GM12878 (cell line): ENCODE measurements around the gene MEGF6. TPM values are rescaled to one million over a fixed set of nuclear protein-coding genes. Genes with fewer than 3 reads are reported as not detected.

ENCODE experiments used
- ATAC-seq: fragments of 200-7000 bp; cut with Tn5 transposase; 3 replicates; pipeline ENCODE4 v1.9.1; 2020; ENCODE audit warnings: mild to moderate bottlenecking, moderate library complexity
- BruUV-seq: library from RNA; stranded (reverse); fragments of 400-500 nt; replicated peaks from 2 replicates; lab custom pipeline; 2021; lab: Mats Ljungman, UMichigan
- CTCF ChIA-PET: fragments of 300-600 bp; sonication (Branson Sonifier 250); formaldehyde crosslinking; extraction: SDS; loops from one replicate; lab custom pipeline; 2021; ENCODE audit warnings: inconsistent platforms; lab: Yijun Ruan, JAX
- POLR2A ChIA-PET: fragments of 350-600 bp; formaldehyde crosslinking; extraction: SDS; loops from one replicate; lab custom pipeline; 2021; ENCODE audit warnings: inconsistent platforms; lab: Charles Lee
- RAD21 ChIA-PET: fragments of 300-600 bp; sonication (Branson Sonifier 250); formaldehyde crosslinking; loops from one replicate; lab custom pipeline; 2023; ENCODE audit warnings: antibody characterized with exemption; ENCODE audit not compliant: unreplicated experiment; lab: Charles Lee
- SMC1A ChIA-PET: fragments of 300-600 bp; sonication (Branson Sonifier 250); formaldehyde crosslinking; loops from one replicate; lab custom pipeline; 2023; ENCODE audit not compliant: unreplicated experiment, uncharacterized antibody; lab: Charles Lee
- DNase-seq: peaks from one replicate; pipeline ENCODE4 v3.0.0-alpha.2; 2011; ENCODE audit warnings: low read depth, low spot score
- FAIRE-seq: peaks from 3 replicates; lab custom pipeline; 2011; peaks lifted over from hg19 to GRCh38; lab: Jason Lieb, UNC
- H2AFZ ChIP-seq: 2 replicates; pipeline ENCODE4 v1.6.0; 2011; ENCODE audit warnings: low read depth, low read length, control low read depth; ENCODE audit not compliant: control insufficient read depth
- H3K27ac ChIP-seq: 2 replicates; pipeline ENCODE4 v1.5.1; 2011; ENCODE audit warnings: control low read depth; ENCODE audit not compliant: control insufficient read depth, insufficient read depth
- H3K27me3 ChIP-seq, 2 experiments: replicated peaks in 1 of 2; 2 replicates each; pipeline versions ENCODE4 v1.6.0 to v1.6.1; 2011; ENCODE audit warnings: low read length in 1 of 2; ENCODE audit not compliant: control insufficient read depth in 2 of 2, insufficient read depth in 2 of 2
- H3K36me3 ChIP-seq, 2 experiments: 2 replicates each; pipeline ENCODE4 v1.5.1; 2011; ENCODE audit warnings: low read length in 1 of 2; ENCODE audit not compliant: control insufficient read depth in 2 of 2, insufficient read depth in 2 of 2
- H3K4me1 ChIP-seq: 2 replicates; pipeline ENCODE4 v1.6.1; 2011; ENCODE audit warnings: mild to moderate bottlenecking, low read length, moderate library complexity, mixed read lengths; ENCODE audit not compliant: control insufficient read depth, insufficient read depth
- H3K4me2 ChIP-seq: 2 replicates; pipeline ENCODE4 v1.6.0; 2011; ENCODE audit warnings: control low read depth; ENCODE audit not compliant: control insufficient read depth, insufficient read depth
- H3K4me3 ChIP-seq: fragments of 200-600 bp; sonication (generic); 2 replicates; pipeline ENCODE4 v1.5.1; 2016
- H3K79me2 ChIP-seq: 2 replicates; pipeline ENCODE4 v1.6.0; 2011; ENCODE audit warnings: low read length; ENCODE audit not compliant: control insufficient read depth, insufficient read depth
- H3K9ac ChIP-seq: 2 replicates; pipeline ENCODE4 v1.8.0; 2011; ENCODE audit warnings: low read length, control low read depth, mixed read lengths; ENCODE audit not compliant: control insufficient read depth, insufficient read depth
- H3K9me3 ChIP-seq: replicated peaks from 3 replicates; pipeline ENCODE4 v1.5.1; 2011; ENCODE audit warnings: mild to moderate bottlenecking, low read length; ENCODE audit not compliant: control insufficient read depth, insufficient read depth
- H4K20me1 ChIP-seq: 2 replicates; pipeline ENCODE4 v1.6.0; 2011; ENCODE audit not compliant: control insufficient read depth, insufficient read depth
- CTCF ChIP-seq, 3 experiments: IDR thresholded peaks in 2 of 3; conservative IDR thresholded peaks in 1 of 3; 2 replicates each; pipeline ENCODE4 v1.5.1; 2011; ENCODE audit warnings: low read depth in 3 of 3, low read length in 3 of 3, mild to moderate bottlenecking in 3 of 3, control low read depth in 2 of 3, moderate library complexity in 2 of 3, inconsistent platforms in 1 of 3, mixed read lengths in 1 of 3; ENCODE audit not compliant: control insufficient read depth in 2 of 3, insufficient read depth in 1 of 3; ENCODE audit errors: extremely low read depth in 1 of 3
- GATAD2B ChIP-seq: fragments of 450-650 bp; conservative IDR thresholded peaks from 2 replicates; pipeline ENCODE4 v1.6.1; 2017; ENCODE audit warnings: low read depth, mild to moderate bottlenecking, moderate library complexity
- HSF1 ChIP-seq: fragments of 150-350 bp; IDR thresholded peaks from 2 replicates; pipeline ENCODE4 v1.6.1; 2014; ENCODE audit warnings: mild to moderate bottlenecking, low read depth, low read length
- MEF2B ChIP-seq: fragments of 450-650 bp; IDR thresholded peaks from 2 replicates; pipeline ENCODE4 v1.6.1; 2018; ENCODE audit warnings: mild to moderate bottlenecking, moderate library complexity; ENCODE audit not compliant: partially characterized antibody, poor library complexity, severe bottlenecking
- MTA3 ChIP-seq: IDR thresholded peaks from 2 replicates; pipeline ENCODE4 v1.6.1; 2012; ENCODE audit warnings: low read length, inconsistent platforms, borderline replicate concordance
- SMC3 ChIP-seq: IDR thresholded peaks from 2 replicates; pipeline ENCODE4 v1.6.1; 2011; ENCODE audit warnings: low read length, improper control_type of control experiment, borderline replicate concordance
- SPI1 ChIP-seq: IDR thresholded peaks from 2 replicates; pipeline ENCODE4 v1.6.1; 2011; ENCODE audit warnings: low read depth, mild to moderate bottlenecking, low read length, moderate library complexity, borderline replicate concordance; ENCODE audit not compliant: insufficient read depth
- SREBF1 ChIP-seq: IDR thresholded peaks from 2 replicates; pipeline ENCODE4 v1.6.1; 2012; ENCODE audit warnings: mild to moderate bottlenecking, low read length
- ZBTB11 ChIP-seq: fragments of 450-650 bp; formaldehyde crosslinking; IDR thresholded peaks from 2 replicates; pipeline ENCODE4 v1.5.0; 2022; ENCODE audit warnings: mild to moderate bottlenecking, missing genetic modification characterization
- WGBS: methylation state at CpG from one replicate; pipeline ENCODE4 v1.1.6; 2016; ENCODE audit warnings: low lambda C conversion rate; ENCODE audit not compliant: insufficient replicate concordance, insufficient coverage; ENCODE audit errors: missing lambda C conversion rate; 5-methylcytosine and 5-hydroxymethylcytosine counted together
- in situ Hi-C: fragments of 300-500 bp; cut with MboI; formaldehyde crosslinking; loops from 9 replicates; pipeline ENCODE4 v1.14.3; 2018; ENCODE audit warnings: mixed read lengths
- intact Hi-C: fragments of 100-400 bp; cut with micrococcal nuclease; formaldehyde crosslinking; loops from one replicate; pipeline ENCODE4 v1.14.2; 2022; ENCODE audit not compliant: unreplicated experiment
- polyA plus RNA-seq, 11 experiments: library from polyadenylated mRNA; depleted of rRNA in 4 of 11; unstranded in 6 of 11; stranded (reverse) in 5 of 11; fragments of >200 nt; fragmentation: Nextera tagmentation in 4 of 11; fragmentation: Illumina TruSeq in 1 of 11; extraction: Ambion mirVana in 4 of 11; extraction: Trizol in 1 of 11; gene quantifications; 1 replicate in 1 of 11; 2 replicates in 10 of 11; pipeline versions ENCODE4 v1.2.1 to v1.2.3, GENCODE V29; 2011 to 2016; ENCODE audit warnings: inconsistent platforms in 2 of 11, missing spikeins in 2 of 11, low read depth in 1 of 11
- total RNA-seq, 4 experiments: library from RNA; depleted of rRNA in 3 of 4; stranded (reverse); fragments of >200 nt in 3 of 4; fragmentation: Illumina TruSeq in 1 of 4; extraction: Trizol in 1 of 4; gene quantifications; 2 replicates each; pipeline versions ENCODE4 v1.2.1 to v1.2.3, GENCODE V29; 2013 to 2021
- TF ChIP-seq, protein P1 (sequence below): fragments of 450-650 bp; IDR thresholded peaks from 2 replicates; pipeline ENCODE4 v1.6.1; 2017; ENCODE audit warnings: mild to moderate bottlenecking, low read depth, inconsistent platforms; ENCODE audit not compliant: poor library complexity, severe bottlenecking

The MEGF6 gene
- total and polyA plus RNA-seq, 10 of the 15 experiments (the other 5 are each of a cell fraction or from before 2014, with no cell fraction given): 0.03 to 0.41 TPM; not detected in 8

DNA sequence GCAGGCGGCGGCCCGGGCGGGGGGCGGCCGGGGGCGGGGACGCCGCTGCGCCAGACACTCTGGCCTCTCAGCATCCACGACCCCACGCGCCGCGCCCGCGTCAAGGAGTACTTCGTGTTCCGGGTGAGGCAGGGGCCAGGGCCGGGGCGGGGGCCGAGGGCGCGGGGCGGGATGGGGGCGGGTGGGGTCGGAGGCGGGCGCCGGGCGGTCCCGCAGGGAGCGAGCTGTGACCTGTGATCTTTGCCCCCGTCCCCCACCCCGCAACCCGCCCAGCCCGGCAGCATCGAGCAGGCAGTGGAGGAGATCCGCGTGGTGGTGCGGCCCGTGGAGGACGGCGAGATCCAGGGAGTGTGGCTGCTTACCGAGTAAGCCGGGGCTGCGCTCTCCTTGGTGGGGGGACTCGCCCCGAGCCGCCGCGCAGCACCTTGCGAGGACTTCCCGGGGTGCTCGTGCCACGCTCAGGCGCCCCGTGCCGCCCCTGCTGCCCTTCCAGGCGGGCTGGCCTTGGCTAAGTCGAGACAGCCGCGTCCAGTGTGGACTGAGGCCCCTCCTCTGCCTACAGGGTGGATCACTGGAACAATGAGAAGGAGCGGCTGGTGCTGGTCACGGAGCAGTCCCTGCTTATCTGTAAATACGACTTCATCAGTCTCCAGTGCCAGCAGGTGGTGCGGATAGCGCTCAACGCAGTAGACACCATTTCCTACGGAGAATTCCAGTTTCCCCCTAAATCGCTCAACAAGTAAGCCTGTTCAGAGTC is 14.0 kb upstream of the MEGF6 start:
- H3K4me3 ChIP-seq: peak overlapping the region; percentile 81
- FAIRE-seq (no peak), ATAC-seq (peak; percentile 21), DNase-seq (no peak)
- peaks cover 2 to 6% of the 10 kb centered on the region in 2 experiments; a peak in 3 of 4 replicates for H3K36me3 ChIP-seq
- H3K4me1 ChIP-seq: peaks cover 5% of the 10 kb centered on the region; the same call in 1 of the 2 replicates
- H3K27me3 ChIP-seq: no peaks in the 10 kb centered on the region
- in situ Hi-C loops: loop anchor here (10.0 kb wide), 1 partner anchor 141 kb away; no protein-coding TSS in a partner anchor
- intact Hi-C loops: loop anchor here (2.0 kb wide), 1 partner anchor 25 kb away; the partner anchor contains the start of gene WRAP73
- H3K9ac ChIP-seq: peak overlapping the region; percentile 66
- ChIA-PET CTCF (interaction anchor here (1.7 to 2.0 kb wide), 2 partner anchors 10 to 99 kb away, joined by 12 to 17 read pairs; no protein-coding TSS in a partner anchor), RAD21 (interaction anchor here (0.7 to 1.0 kb wide), 2 partner anchors 48 to 49 kb away, joined by 4 read pairs; no protein-coding TSS in a partner anchor), SMC1A (interaction anchor here (0.9 to 2.1 kb wide), 4 partner anchors 22 to 99 kb away, joined by 3 to 7 read pairs (median 5); no protein-coding TSS in a partner anchor), POLR2A (interaction anchor here (0.6 kb wide), 1 partner anchor 74 kb away, joined by 3 read pairs; no protein-coding TSS in a partner anchor)
- whole genome bisulfite sequencing: 15% methylated on average over 31 of the region's 71 CpGs
- H3K4me2 ChIP-seq: peak overlapping the region; percentile 92
- no peak overlapping the region for H3K27ac ChIP-seq
- BruUV-seq: no TSS peak
- H3K9me3 ChIP-seq: no peaks in the 10 kb centered on the region
- no peaks in the 10 kb centered on the region for H3K79me2 ChIP-seq
- no peaks in the 10 kb centered on the region for H4K20me1 ChIP-seq
- peak overlapping the region; percentile 33; the same call in 1 of the 2 replicates for H2AFZ ChIP-seq
- no peak for TF ChIP-seq SREBF1
- no peak for TF ChIP-seq MEF2B
- TF ChIP-seq ZBTB11 (CRISPR knock-in tag): no peak
- TF ChIP-seq MTA3: no peak
- TF ChIP-seq CTCF (IDR thresholded peaks at IDR 0.05 in 2 of 3, conservative IDR thresholded peaks at IDR 0.05 in 1 of 3; ENCODE audit: control insufficient read depth in 2 of 3, extremely low read depth in 1 of 3, insufficient read depth in 1 of 3, low read depth in 3 of 3, low read length in 3 of 3): no peak
- TF ChIP-seq, protein P1, sequence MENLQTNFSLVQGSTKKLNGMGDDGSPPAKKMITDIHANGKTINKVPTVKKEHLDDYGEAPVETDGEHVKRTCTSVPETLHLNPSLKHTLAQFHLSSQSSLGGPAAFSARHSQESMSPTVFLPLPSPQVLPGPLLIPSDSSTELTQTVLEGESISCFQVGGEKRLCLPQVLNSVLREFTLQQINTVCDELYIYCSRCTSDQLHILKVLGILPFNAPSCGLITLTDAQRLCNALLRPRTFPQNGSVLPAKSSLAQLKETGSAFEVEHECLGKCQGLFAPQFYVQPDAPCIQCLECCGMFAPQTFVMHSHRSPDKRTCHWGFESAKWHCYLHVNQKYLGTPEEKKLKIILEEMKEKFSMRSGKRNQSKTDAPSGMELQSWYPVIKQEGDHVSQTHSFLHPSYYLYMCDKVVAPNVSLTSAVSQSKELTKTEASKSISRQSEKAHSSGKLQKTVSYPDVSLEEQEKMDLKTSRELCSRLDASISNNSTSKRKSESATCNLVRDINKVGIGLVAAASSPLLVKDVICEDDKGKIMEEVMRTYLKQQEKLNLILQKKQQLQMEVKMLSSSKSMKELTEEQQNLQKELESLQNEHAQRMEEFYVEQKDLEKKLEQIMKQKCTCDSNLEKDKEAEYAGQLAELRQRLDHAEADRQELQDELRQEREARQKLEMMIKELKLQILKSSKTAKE: no peak
- TF ChIP-seq SMC3: 0 out of 2 replicates have a peak, but pooled peaks have one; percentile 10
- TF ChIP-seq HSF1: no peak
- TF ChIP-seq SPI1: no peak
- 0 out of 2 replicates have a peak, but pooled peaks have one; percentile 28 for TF ChIP-seq GATAD2B
